K562 (cell line): ENCODE results near the gene C1QC. TPM values are rescaled to one million over a fixed set of nuclear protein-coding genes. Genes with fewer than 3 reads are reported as not detected.
A peak's percentile ranks its signal among the peaks of the same experiment; 100 is the strongest.

Source experiments
- ADNP ChIP-seq: fragments of 200-800 bp; sonication (Bioruptor generic); IDR thresholded peaks from 2 replicates; pipeline ENCODE4 v1.6.1; 2016; ENCODE audit warnings: missing genetic modification characterization, missing compliant biosample characterization
- BCOR ChIP-seq: fragments of 450-650 bp; IDR thresholded peaks from 2 replicates; pipeline ENCODE4 v1.6.1; 2016
- CBFB ChIP-seq: sonication (generic); formaldehyde crosslinking; IDR thresholded peaks from 2 replicates; pipeline ENCODE4 v1.4.0; 2020; ENCODE audit warnings: mild to moderate bottlenecking, missing genetic modification reagents
- CTCF ChIP-seq, 3 experiments: IDR thresholded peaks in 2 of 3; conservative IDR thresholded peaks in 1 of 3; 2 replicates each; pipeline ENCODE4 v1.5.1; 2011 to 2012; ENCODE audit warnings: low read length in 3 of 3, mild to moderate bottlenecking in 3 of 3, control low read depth in 2 of 3, improper control_type of control experiment in 1 of 3, inconsistent platforms in 1 of 3, low read depth in 1 of 3, mixed read lengths in 1 of 3, moderate library complexity in 1 of 3; ENCODE audit not compliant: insufficient read depth in 2 of 3
- HNRNPUL1 ChIP-seq: fragments of 200-400 bp; formaldehyde crosslinking; IDR thresholded peaks from 2 replicates; pipeline ENCODE4 v1.6.1; 2017; ENCODE audit warnings: low read length
- NCOA4 ChIP-seq: fragments of 450-650 bp; IDR thresholded peaks from 2 replicates; pipeline ENCODE4 v1.6.1; 2018; ENCODE audit warnings: mild to moderate bottlenecking; ENCODE audit not compliant: partially characterized antibody
- PHF8 ChIP-seq: fragments of 200-600 bp; sonication (generic); IDR thresholded peaks from 2 replicates; pipeline ENCODE4 v1.6.1; 2012; ENCODE audit warnings: mixed run types, mild to moderate bottlenecking, inconsistent platforms, low read length, moderate library complexity, borderline replicate concordance
- RBM25 ChIP-seq: fragments of 200-400 bp; formaldehyde crosslinking; IDR thresholded peaks from 2 replicates; pipeline ENCODE4 v1.6.1; 2018; ENCODE audit warnings: low read length, low read depth, moderate library complexity; ENCODE audit not compliant: severe bottlenecking
- RFX7 ChIP-seq: fragments of 250-450 bp; sonication (Bioruptor Pico); IDR thresholded peaks from 2 replicates; pipeline ENCODE4 v1.5.1; 2021; ENCODE audit warnings: mild to moderate bottlenecking
- SAFB2 ChIP-seq: fragments of 200-400 bp; formaldehyde crosslinking; IDR thresholded peaks from 2 replicates; pipeline ENCODE4 v1.6.1; 2018; ENCODE audit warnings: borderline replicate concordance, low read length, low read depth, moderate library complexity; ENCODE audit not compliant: severe bottlenecking
- SMARCA5 ChIP-seq: fragments of 450-650 bp; IDR thresholded peaks from 2 replicates; pipeline ENCODE4 v1.6.1; 2016
- STAT5A ChIP-seq: IDR thresholded peaks from 2 replicates; pipeline ENCODE4 v1.6.1; 2012; ENCODE audit warnings: low read length, inconsistent platforms, borderline replicate concordance
- ZNF184 ChIP-seq: sonication (generic); formaldehyde crosslinking; IDR thresholded peaks from 2 replicates; pipeline ENCODE4 v1.5.0; 2020; ENCODE audit warnings: missing genetic modification reagents
- ZNF449 ChIP-seq: fragments of 250-450 bp; sonication (Bioruptor Pico); IDR thresholded peaks from 2 replicates; pipeline ENCODE4 v1.8.0; 2022; ENCODE audit warnings: moderate library complexity, mild to moderate bottlenecking, inconsistent platforms
- ZNF592 ChIP-seq: fragments of 450-650 bp; IDR thresholded peaks from 2 replicates; pipeline ENCODE4 v1.6.1; 2017; ENCODE audit warnings: antibody characterized with exemption, mild to moderate bottlenecking
- polyA plus RNA-seq, 8 experiments: library from polyadenylated mRNA; depleted of rRNA in 4 of 8; stranded (reverse) in 5 of 8; unstranded in 3 of 8; fragments of >200 nt; fragmentation: Nextera tagmentation in 2 of 8; fragmentation: Illumina TruSeq in 1 of 8; extraction: Ambion mirVana in 2 of 8; extraction: Trizol in 1 of 8; gene quantifications; 2 replicates each; pipeline versions ENCODE4 v1.2.1 to v1.2.3, GENCODE V29; 2011 to 2014; ENCODE audit warnings: inconsistent platforms in 1 of 8, missing spikeins in 1 of 8
- total RNA-seq, 7 experiments: library from RNA; depleted of rRNA in 6 of 7; stranded (reverse); fragments of >200 nt in 6 of 7; fragmentation: Illumina TruSeq in 2 of 7; extraction: Trizol in 2 of 7; gene quantifications; 2 replicates each; pipeline versions ENCODE4 v1.2.1 to v1.2.3, GENCODE V29; 2011 to 2021; ENCODE audit warnings: low replicate concordance in 1 of 7
- TF ChIP-seq, protein P1 (sequence below): conservative IDR thresholded peaks from 2 replicates; pipeline ENCODE4 v1.6.1; 2011; ENCODE audit warnings: low read depth, mild to moderate bottlenecking, low read length; ENCODE audit not compliant: control insufficient read depth

Gene C1QC
- total and polyA plus RNA-seq, 9 of the 15 experiments (the other 6 are each of a cell fraction or from before 2014, with no cell fraction given) = 0.69 TPM; not detected in 8

- TF ChIP-seq ZNF592 (no peak), RBM25 (peak; percentile 76), CTCF (IDR thresholded peaks at IDR 0.05 in 2 of 3, conservative IDR thresholded peaks at IDR 0.05 in 1 of 3; ENCODE audit: insufficient read depth in 2 of 3, low read depth in 1 of 3, low read length in 3 of 3) (0 out of 6 replicates have a peak, but pooled peaks of 2 of the 3 experiments have one; percentile 2 to 20), PHF8 (no peak), HNRNPUL1 (no peak), CBFB (no peak), ZNF449 (CRISPR knock-in tag) (no peak), ZNF184 (CRISPR knock-in tag) (no peak), RFX7 (CRISPR knock-in tag) (no peak), SMARCA5 (peak; percentile 78; the same call in 1 of the 2 replicates), NCOA4 (no peak), STAT5A (no peak), SAFB2 (no peak), BCOR (peak; percentile 88), ADNP (peak; percentile 68)
- TF ChIP-seq, protein P1, sequence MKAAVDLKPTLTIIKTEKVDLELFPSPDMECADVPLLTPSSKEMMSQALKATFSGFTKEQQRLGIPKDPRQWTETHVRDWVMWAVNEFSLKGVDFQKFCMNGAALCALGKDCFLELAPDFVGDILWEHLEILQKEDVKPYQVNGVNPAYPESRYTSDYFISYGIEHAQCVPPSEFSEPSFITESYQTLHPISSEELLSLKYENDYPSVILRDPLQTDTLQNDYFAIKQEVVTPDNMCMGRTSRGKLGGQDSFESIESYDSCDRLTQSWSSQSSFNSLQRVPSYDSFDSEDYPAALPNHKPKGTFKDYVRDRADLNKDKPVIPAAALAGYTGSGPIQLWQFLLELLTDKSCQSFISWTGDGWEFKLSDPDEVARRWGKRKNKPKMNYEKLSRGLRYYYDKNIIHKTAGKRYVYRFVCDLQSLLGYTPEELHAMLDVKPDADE = no peak
Measured at GRCh38 chr1:22654692-22655091, 11.3 kb downstream of the C1QC start (continued).
